ENCODE measurements around the gene C10orf67. TPM values are rescaled to one million over a fixed set of nuclear protein-coding genes. Genes with fewer than 3 reads are reported as not detected.

Gene C10orf67
- total RNA-seq, 4 donors from 2014 or later, result 0.09 TPM; not detected in 3

DNA sequence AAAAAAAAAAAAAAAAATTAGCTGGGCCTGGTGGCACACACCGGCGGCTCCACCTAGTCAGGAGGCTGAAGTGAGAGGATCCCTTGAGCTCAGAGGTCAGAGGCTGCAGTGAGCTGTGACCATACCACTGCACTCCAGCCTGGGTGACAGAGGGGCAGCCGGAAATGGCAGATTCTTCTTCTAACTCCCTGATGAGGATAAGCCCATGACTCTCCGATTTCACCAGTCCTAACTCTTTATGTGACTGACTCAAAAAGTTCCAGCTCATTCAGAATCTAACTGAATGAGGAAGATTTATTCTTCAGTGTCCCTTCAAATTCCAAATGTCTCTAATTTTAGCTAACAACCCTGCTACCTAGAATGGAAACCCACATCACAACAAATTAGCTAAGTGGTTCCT lies 4.2 kb downstream of the C10orf67 start:
- Histone ChIP-seq H3K4me3 (no peak overlapping the region), H3K4me1 (peaks cover 5% of the 10 kb centered on the region in 2 donors), H3K36me3 (no peaks in the 10 kb centered on the region), H3K27me3 (no peaks in the 10 kb centered on the region), H3K9me3 (no peaks in the 10 kb centered on the region), H3K27ac (no peak overlapping the region)
- intact Hi-C loops (cut with DNase I; ENCODE audit: low total_unique reads) (no loop called here), in situ Hi-C loops (cut with MboI; ENCODE audit: low sequenced_read_pairs in 4 of 4) (no loop called here)
- ATAC-seq (no peak), DNase-seq (no peak)
- no peak for TF ChIP-seq POLR2A (IDR thresholded peaks at IDR 0.05)
- TF ChIP-seq, protein P1, sequence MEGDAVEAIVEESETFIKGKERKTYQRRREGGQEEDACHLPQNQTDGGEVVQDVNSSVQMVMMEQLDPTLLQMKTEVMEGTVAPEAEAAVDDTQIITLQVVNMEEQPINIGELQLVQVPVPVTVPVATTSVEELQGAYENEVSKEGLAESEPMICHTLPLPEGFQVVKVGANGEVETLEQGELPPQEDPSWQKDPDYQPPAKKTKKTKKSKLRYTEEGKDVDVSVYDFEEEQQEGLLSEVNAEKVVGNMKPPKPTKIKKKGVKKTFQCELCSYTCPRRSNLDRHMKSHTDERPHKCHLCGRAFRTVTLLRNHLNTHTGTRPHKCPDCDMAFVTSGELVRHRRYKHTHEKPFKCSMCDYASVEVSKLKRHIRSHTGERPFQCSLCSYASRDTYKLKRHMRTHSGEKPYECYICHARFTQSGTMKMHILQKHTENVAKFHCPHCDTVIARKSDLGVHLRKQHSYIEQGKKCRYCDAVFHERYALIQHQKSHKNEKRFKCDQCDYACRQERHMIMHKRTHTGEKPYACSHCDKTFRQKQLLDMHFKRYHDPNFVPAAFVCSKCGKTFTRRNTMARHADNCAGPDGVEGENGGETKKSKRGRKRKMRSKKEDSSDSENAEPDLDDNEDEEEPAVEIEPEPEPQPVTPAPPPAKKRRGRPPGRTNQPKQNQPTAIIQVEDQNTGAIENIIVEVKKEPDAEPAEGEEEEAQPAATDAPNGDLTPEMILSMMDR (IDR thresholded peaks at IDR 0.05 in 4 of 5, conservative IDR thresholded peaks at IDR 0.05 in 1 of 5), result no peak

DNA sequence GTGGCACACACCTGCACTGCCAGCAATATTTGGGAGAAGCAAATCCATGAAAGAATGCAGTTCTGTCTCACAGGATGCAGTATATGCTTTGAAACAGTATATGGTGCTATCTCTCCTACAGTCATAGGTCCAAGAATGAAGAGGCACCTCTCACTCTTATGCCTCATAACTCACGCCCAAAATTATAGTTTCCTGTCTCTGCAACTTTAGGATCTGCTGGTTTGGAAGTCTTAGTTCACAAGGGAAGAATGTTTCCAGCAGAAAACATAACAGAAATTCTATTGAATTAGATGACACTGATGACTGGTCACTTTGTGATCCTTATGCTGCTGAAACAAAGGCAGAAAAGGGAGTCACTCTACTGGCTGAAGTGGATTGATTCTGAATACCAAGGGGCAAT lies 5.7 kb downstream of the C10orf67 start:
- H3K27ac ChIP-seq, result no peak overlapping the region
- H3K9me3 ChIP-seq, result no peaks in the 10 kb centered on the region
- no peak overlapping the region for H3K4me3 ChIP-seq
- in situ Hi-C loops (cut with MboI; ENCODE audit: low sequenced_read_pairs in 4 of 4) (no loop called here), intact Hi-C loops (cut with DNase I; ENCODE audit: low total_unique reads) (no loop called here)
- ATAC-seq, result no peak
- no peaks in the 10 kb centered on the region for H3K27me3 ChIP-seq
- TF ChIP-seq, protein P1 (IDR thresholded peaks at IDR 0.05 in 4 of 5, conservative IDR thresholded peaks at IDR 0.05 in 1 of 5), result no peak
- TF ChIP-seq POLR2A (IDR thresholded peaks at IDR 0.05), result no peak
- H3K36me3 ChIP-seq, result no peaks in the 10 kb centered on the region
- DNase-seq, result no peak
- no peaks in the 10 kb centered on the region for H3K4me1 ChIP-seq

DNA sequence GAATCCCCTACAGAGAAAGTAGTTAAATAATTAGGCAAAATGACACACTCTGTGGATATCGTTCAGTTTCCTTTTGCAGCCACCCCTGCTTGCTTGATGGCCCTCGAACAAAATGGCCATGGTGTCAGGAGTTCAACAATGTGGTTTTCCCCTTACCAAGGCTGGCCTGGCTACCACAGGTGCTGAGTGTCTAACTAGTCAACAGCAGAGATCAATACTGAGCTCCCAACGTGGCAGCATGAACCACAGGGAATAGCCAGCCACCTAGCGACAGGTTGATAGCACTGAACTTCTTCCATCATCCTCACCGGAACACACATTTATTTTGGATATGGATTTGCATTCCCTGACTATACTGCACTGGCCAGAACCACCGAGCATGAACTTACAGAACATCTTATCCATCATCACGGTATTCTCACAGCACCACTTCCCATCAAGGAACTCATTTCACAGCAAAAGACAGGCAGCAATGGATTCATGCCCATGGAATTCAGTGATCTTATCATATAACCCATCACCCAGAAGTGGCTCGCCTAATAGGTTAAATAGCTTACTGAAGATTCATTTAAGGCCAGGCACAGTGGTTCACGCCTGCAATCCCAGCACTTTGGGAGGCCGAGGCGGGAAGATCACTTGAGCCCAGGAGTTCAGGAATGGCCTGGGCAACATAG lies 6.3 kb downstream of the C10orf67 start:
- no peaks in the 10 kb centered on the region for H3K9me3 ChIP-seq
- TF ChIP-seq, protein P1 (IDR thresholded peaks at IDR 0.05 in 4 of 5, conservative IDR thresholded peaks at IDR 0.05 in 1 of 5), result no peak
- no peak for TF ChIP-seq POLR2A (IDR thresholded peaks at IDR 0.05)
- no peaks in the 10 kb centered on the region for H3K4me1 ChIP-seq
- H3K4me3 ChIP-seq, result no peak overlapping the region
- ATAC-seq, result no peak
- intact Hi-C loops (cut with DNase I; ENCODE audit: low total_unique reads) (no loop called here), in situ Hi-C loops (cut with MboI; ENCODE audit: low sequenced_read_pairs in 4 of 4) (no loop called here)
- H3K27ac ChIP-seq, result no peak overlapping the region
- no peaks in the 10 kb centered on the region for H3K36me3 ChIP-seq
- H3K27me3 ChIP-seq, result no peaks in the 10 kb centered on the region
- no peak for DNase-seq

DNA sequence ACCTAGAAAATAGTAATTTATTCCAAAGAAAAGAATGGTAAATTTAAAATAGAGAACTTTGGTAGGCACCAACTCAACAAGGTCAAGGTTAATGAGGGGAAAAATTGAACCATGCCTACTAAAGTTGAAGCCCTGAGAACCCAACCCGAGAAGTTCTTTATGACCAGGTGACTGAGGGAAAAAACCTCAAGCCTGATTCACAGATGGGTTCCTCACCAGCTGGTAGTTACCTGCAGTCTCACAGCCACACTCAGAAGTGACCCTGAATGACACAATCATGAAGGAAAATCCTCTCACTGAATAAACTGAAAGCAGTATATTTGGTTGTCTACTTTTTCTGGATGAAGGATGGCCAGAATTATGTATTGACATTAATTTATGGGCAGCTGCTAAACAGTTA lies 7.0 kb downstream of the C10orf67 start:
- Histone ChIP-seq H3K27me3 (no peaks in the 10 kb centered on the region), H3K27ac (no peak overlapping the region), H3K36me3 (no peaks in the 10 kb centered on the region), H3K4me1 (no peaks in the 10 kb centered on the region), H3K4me3 (no peak overlapping the region), H3K9me3 (no peaks in the 10 kb centered on the region)
- in situ Hi-C loops (cut with MboI; ENCODE audit: low sequenced_read_pairs in 4 of 4), result no loop called here
- intact Hi-C loops (cut with DNase I; ENCODE audit: low total_unique reads), result no loop called here
- no peak for DNase-seq
- TF ChIP-seq POLR2A (IDR thresholded peaks at IDR 0.05), result no peak
- TF ChIP-seq, protein P1 (IDR thresholded peaks at IDR 0.05 in 4 of 5, conservative IDR thresholded peaks at IDR 0.05 in 1 of 5), result no peak
- ATAC-seq, result no peak
